ENCODE measurements around the gene MPZL2. TPM values are rescaled to one million over a fixed set of nuclear protein-coding genes. Genes with fewer than 3 reads are reported as not detected.

The MPZL2 gene
- total RNA-seq, 4 donors from 2014 or later: 249 to 491 (median 352) TPM

- TF ChIP-seq CTCF (IDR thresholded peaks at IDR 0.05) (no peak), POLR2A (IDR thresholded peaks at IDR 0.05) (no peak)
- peaks cover 0 to 71% (median 4%) of the 10 kb centered on the region in 3 donors for H3K4me1 ChIP-seq
- H3K9me3 ChIP-seq: no peaks in the 10 kb centered on the region
- intact Hi-C loops (cut with DNase I): no loop called here
- peaks cover 0 to 88% (median 7%) of the 10 kb centered on the region in 3 donors for H3K36me3 ChIP-seq
- no peak for DNase-seq
- H3K27ac ChIP-seq: peak overlapping the region in 1 of 4 donors; percentile 91
- peaks cover 0 to 33% (median 0%) of the 10 kb centered on the region in 4 donors for H3K27me3 ChIP-seq
- peak overlapping the region in 1 of 4 donors; percentile 12 for H3K4me3 ChIP-seq
- 91 to 100% methylated on average over 1 of the region's 1 CpG for WGBS, 2 donors
Observed at GRCh38 chr11:118259138-118259537, 5.0 kb downstream of the MPZL2 start.

- TF ChIP-seq CTCF (IDR thresholded peaks at IDR 0.05): peak in 3 of 6 experiments; percentile 25 to 55 (median 40)
- no peak for TF ChIP-seq POLR2A (IDR thresholded peaks at IDR 0.05)
- H3K36me3 ChIP-seq: peaks cover 0 to 91% (median 7%) of the 10 kb centered on the region in 3 donors
- no peak for DNase-seq
- intact Hi-C loops (cut with DNase I): no loop called here
- H3K4me1 ChIP-seq: peaks cover 0 to 72% (median 4%) of the 10 kb centered on the region in 3 donors
- no peak overlapping the region for H3K4me3 ChIP-seq
- no peak overlapping the region for H3K27ac ChIP-seq
- no peaks in the 10 kb centered on the region for H3K9me3 ChIP-seq
- H3K27me3 ChIP-seq: peaks cover 0 to 26% (median 0%) of the 10 kb centered on the region in 4 donors
- WGBS, 2 donors: 0% methylated on average over 1 of the region's 1 CpG
Observed at GRCh38 chr11:118258410-118258809, 5.7 kb downstream of the MPZL2 start.

GRCh38 chr11:118252688-118253087 lies 11.4 kb downstream of the MPZL2 start:
- intact Hi-C loops (cut with DNase I): no loop called here
- Histone ChIP-seq H3K36me3 (peaks cover 0 to 38% (median 7%) of the 10 kb centered on the region in 3 donors), H3K4me3 (peak overlapping the region; percentile 58 to 70 (median 64)), H3K27me3 (peaks cover 0 to 3% (median 0%) of the 10 kb centered on the region in 4 donors), H3K9me3 (no peaks in the 10 kb centered on the region), H3K27ac (peak overlapping the region; percentile 88 to 91 (median 90)), H3K4me1 (peaks cover 0 to 58% (median under 1%) of the 10 kb centered on the region in 3 donors)
- TF ChIP-seq CTCF (IDR thresholded peaks at IDR 0.05) (no peak), POLR2A (IDR thresholded peaks at IDR 0.05) (no peak)
- DNase-seq: no peak
- 64 to 74% methylated on average over 3 of the region's 3 CpGs for WGBS, 2 donors

- H3K4me1 ChIP-seq: peaks cover 2 to 64% (median 5%) of the 10 kb centered on the region in 3 donors
- peak within 1 kb of the TSS; percentile 58 to 70 (median 64) for H3K4me3 ChIP-seq
- DNase-seq: peak; percentile 50
- intact Hi-C loops (cut with DNase I): no loop called here
- WGBS, 2 donors: 3% methylated on average over 20 to 23 of the region's 33 CpGs
- TF ChIP-seq POLR2A (IDR thresholded peaks at IDR 0.05): peak in 3 of 4 donors; percentile 48 to 84 (median 63)
- TF ChIP-seq CTCF (IDR thresholded peaks at IDR 0.05): no peak
- peaks cover 0 to 3% (median 0%) of the 10 kb centered on the region in 4 donors for H3K27me3 ChIP-seq
- peak within 1 kb of the TSS; percentile 88 to 91 (median 90) for H3K27ac ChIP-seq
- H3K36me3 ChIP-seq: peaks cover 0 to 32% (median 4%) of the 10 kb centered on the region in 3 donors
- H3K9me3 ChIP-seq: no peaks in the 10 kb centered on the region
Observed at GRCh38 chr11:118251858-118252652, 12.0 kb downstream of the MPZL2 start, which contains the start of gene MPZL3. MPZL3 (minus strand) TSS chr11:118252365; CDS start chr11:118252294, 71 bp downstream.

GRCh38 chr11:118247041-118247440 lies 17.1 kb downstream of the MPZL2 start:
- intact Hi-C loops (cut with DNase I): no loop called here
- Histone ChIP-seq H3K27ac (peak overlapping the region in 3 of 4 donors; percentile 31 to 60 (median 55)), H3K27me3 (no peaks in the 10 kb centered on the region), H3K36me3 (no peaks in the 10 kb centered on the region), H3K4me1 (peaks cover 5 to 64% (median 5%) of the 10 kb centered on the region in 3 donors), H3K4me3 (no peak overlapping the region), H3K9me3 (no peaks in the 10 kb centered on the region)
- no peak for DNase-seq
- 47 to 55% methylated on average over 1 of the region's 1 CpG for WGBS, 2 donors
- TF ChIP-seq CTCF (IDR thresholded peaks at IDR 0.05) (no peak), POLR2A (IDR thresholded peaks at IDR 0.05) (no peak)

All from esophagus squamous epithelium (tissue), 5 donors.